WTC11 (cell line): ENCODE results near the gene ACRV1. TPM values are rescaled to one million over a fixed set of nuclear protein-coding genes. Genes with fewer than 3 reads are reported as not detected.

ENCODE experiments used
- ATAC-seq: fragments of 200-7000 bp; cut with Tn5 transposase; 2 replicates; pipeline ENCODE4 v1.10.0; 2021; ENCODE audit warnings: mild to moderate bottlenecking, moderate library complexity
- CTCF ChIA-PET: fragments of 300-600 bp; sonication (Branson Sonifier 250); formaldehyde crosslinking; loops from one replicate; lab custom pipeline; 2021; ENCODE audit warnings: antibody characterized with exemption; lab: Charles Lee
- POLR2A ChIA-PET: fragments of 350-600 bp; sonication (Branson Sonifier 250); formaldehyde crosslinking; loops from one replicate; lab custom pipeline; 2021; ENCODE audit warnings: antibody characterized with exemption; lab: Charles Lee
- DNase-seq: peaks from one replicate; pipeline ENCODE4 v3.0.0; 2021; ENCODE audit warnings: low spot score
- H3K27ac Mint-ChIP-seq: 2 replicates; pipeline ENCODE4 v1.8.0; 2021; ENCODE audit warnings: mixed read lengths
- H3K27me3 Mint-ChIP-seq: 2 replicates; pipeline ENCODE4 v1.8.0; 2021; ENCODE audit warnings: low read depth, mild to moderate bottlenecking, moderate library complexity, mixed read lengths
- H3K36me3 Mint-ChIP-seq: 2 replicates; pipeline ENCODE4 v1.8.0; 2021; ENCODE audit warnings: mixed read lengths
- H3K4me1 Mint-ChIP-seq: 2 replicates; pipeline ENCODE4 v1.8.0; 2022; ENCODE audit warnings: mixed read lengths
- H3K4me3 Mint-ChIP-seq: 2 replicates; pipeline ENCODE4 v1.8.0; 2021; ENCODE audit warnings: mild to moderate bottlenecking, moderate library complexity, mixed read lengths
- H3K9me3 Mint-ChIP-seq: 2 replicates; pipeline ENCODE4 v1.8.0; 2021; ENCODE audit warnings: mixed read lengths
- ATF6 ChIP-seq: sonication (generic); formaldehyde crosslinking; IDR thresholded peaks from 2 replicates; pipeline ENCODE4 v1.8.1; 2023; ENCODE audit warnings: mild to moderate bottlenecking, missing genetic modification reagents
- CREM ChIP-seq: sonication (generic); formaldehyde crosslinking; IDR thresholded peaks from 2 replicates; pipeline ENCODE4 v1.8.1; 2022; ENCODE audit warnings: mild to moderate bottlenecking, missing genetic modification reagents, moderate library complexity
- ESRRA ChIP-seq: sonication (generic); formaldehyde crosslinking; IDR thresholded peaks from 2 replicates; pipeline ENCODE4 v1.8.1; 2022; ENCODE audit warnings: mild to moderate bottlenecking, missing genetic modification reagents, borderline replicate concordance
- MAX ChIP-seq: sonication (generic); formaldehyde crosslinking; IDR thresholded peaks from 2 replicates; pipeline ENCODE4 v1.8.0; 2022; ENCODE audit warnings: mild to moderate bottlenecking, missing genetic modification reagents
- PRDM15 ChIP-seq: sonication (generic); formaldehyde crosslinking; IDR thresholded peaks from 2 replicates; pipeline ENCODE4 v1.8.0; 2022; ENCODE audit warnings: missing genetic modification reagents
- PRRX2 ChIP-seq: fragments of 250-450 bp; sonication (Bioruptor Pico); IDR thresholded peaks from 2 replicates; pipeline ENCODE4 v1.8.0; 2021; ENCODE audit warnings: mild to moderate bottlenecking
- USF1 ChIP-seq: sonication (generic); formaldehyde crosslinking; IDR thresholded peaks from 2 replicates; pipeline ENCODE4 v1.8.0; 2022; ENCODE audit warnings: mild to moderate bottlenecking, missing genetic modification reagents
- ZNF232 ChIP-seq: sonication (generic); formaldehyde crosslinking; IDR thresholded peaks from 2 replicates; pipeline ENCODE4 v1.8.0; 2022; ENCODE audit warnings: mild to moderate bottlenecking, missing genetic modification reagents
- ZNF317 ChIP-seq: sonication (generic); formaldehyde crosslinking; IDR thresholded peaks from 2 replicates; pipeline ENCODE4 v1.8.1; 2023; ENCODE audit warnings: low read depth, mild to moderate bottlenecking, moderate library complexity, missing genetic modification reagents, borderline replicate concordance
- total RNA-seq: library from RNA; stranded (reverse); gene quantifications from 3 replicates; pipeline ENCODE4 v1.2.3, GENCODE V29; 2021
- TF ChIP-seq, protein P1 (sequence below): sonication (generic); formaldehyde crosslinking; IDR thresholded peaks from 2 replicates; pipeline ENCODE4 v1.8.0; 2023; ENCODE audit warnings: missing genetic modification reagents, mild to moderate bottlenecking, borderline replicate concordance

Gene ACRV1
- total RNA-seq, 1 experiment from 2014 or later: not detected

DNA sequence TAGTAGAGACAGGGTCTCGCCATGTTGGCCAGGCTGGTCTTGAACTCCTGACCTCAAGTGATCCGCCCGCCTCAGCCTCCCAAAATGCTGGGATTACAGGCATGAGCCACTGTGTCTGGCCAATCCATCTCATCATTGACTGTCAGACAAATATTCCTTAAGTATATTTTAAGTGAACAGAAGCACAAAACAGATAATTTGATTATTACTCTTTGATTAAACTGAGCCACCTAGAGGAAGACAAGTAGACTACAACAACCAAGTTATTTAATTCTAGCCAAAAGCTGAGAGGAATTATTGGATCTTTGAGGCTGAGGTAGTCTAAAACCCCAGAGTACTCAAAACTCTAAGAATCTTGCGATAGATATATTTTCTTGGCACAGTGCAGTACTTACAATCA is 1.2 kb downstream of the ACRV1 start (continued):
- no peak for TF ChIP-seq ESRRA (CRISPR knock-in tag)

- Mint-ChIP-seq H3K4me3 (no peak overlapping the region), H3K27me3 (no peaks in the 10 kb centered on the region), H3K36me3 (peaks cover 28% of the 10 kb centered on the region), H3K4me1 (peaks cover under 1% of the 10 kb centered on the region), H3K9me3 (no peaks in the 10 kb centered on the region), H3K27ac (no peak overlapping the region)
- CTCF ChIA-PET: no interaction called here
- TF ChIP-seq ZNF317 (CRISPR knock-in tag): no peak
- no peak for TF ChIP-seq PRRX2 (CRISPR knock-in tag)
- no peak for TF ChIP-seq USF1 (CRISPR knock-in tag)
- DNase-seq: no peak
- POLR2A ChIA-PET: no interaction called here
- ATAC-seq: no peak
Observed at GRCh38 chr11:125675196-125675595, 5.5 kb downstream of the ACRV1 start.

GRCh38 chr11:125674210-125674609 is 6.4 kb downstream of the ACRV1 start:
- peaks cover 32% of the 10 kb centered on the region for H3K36me3 Mint-ChIP-seq
- no peaks in the 10 kb centered on the region for H3K4me1 Mint-ChIP-seq
- TF ChIP-seq ATF6 (CRISPR knock-in tag): no peak
- TF ChIP-seq MAX (CRISPR knock-in tag): no peak
- TF ChIP-seq CREM: no peak
- TF ChIP-seq ZNF232 (CRISPR knock-in tag): no peak
- TF ChIP-seq, protein P1, sequence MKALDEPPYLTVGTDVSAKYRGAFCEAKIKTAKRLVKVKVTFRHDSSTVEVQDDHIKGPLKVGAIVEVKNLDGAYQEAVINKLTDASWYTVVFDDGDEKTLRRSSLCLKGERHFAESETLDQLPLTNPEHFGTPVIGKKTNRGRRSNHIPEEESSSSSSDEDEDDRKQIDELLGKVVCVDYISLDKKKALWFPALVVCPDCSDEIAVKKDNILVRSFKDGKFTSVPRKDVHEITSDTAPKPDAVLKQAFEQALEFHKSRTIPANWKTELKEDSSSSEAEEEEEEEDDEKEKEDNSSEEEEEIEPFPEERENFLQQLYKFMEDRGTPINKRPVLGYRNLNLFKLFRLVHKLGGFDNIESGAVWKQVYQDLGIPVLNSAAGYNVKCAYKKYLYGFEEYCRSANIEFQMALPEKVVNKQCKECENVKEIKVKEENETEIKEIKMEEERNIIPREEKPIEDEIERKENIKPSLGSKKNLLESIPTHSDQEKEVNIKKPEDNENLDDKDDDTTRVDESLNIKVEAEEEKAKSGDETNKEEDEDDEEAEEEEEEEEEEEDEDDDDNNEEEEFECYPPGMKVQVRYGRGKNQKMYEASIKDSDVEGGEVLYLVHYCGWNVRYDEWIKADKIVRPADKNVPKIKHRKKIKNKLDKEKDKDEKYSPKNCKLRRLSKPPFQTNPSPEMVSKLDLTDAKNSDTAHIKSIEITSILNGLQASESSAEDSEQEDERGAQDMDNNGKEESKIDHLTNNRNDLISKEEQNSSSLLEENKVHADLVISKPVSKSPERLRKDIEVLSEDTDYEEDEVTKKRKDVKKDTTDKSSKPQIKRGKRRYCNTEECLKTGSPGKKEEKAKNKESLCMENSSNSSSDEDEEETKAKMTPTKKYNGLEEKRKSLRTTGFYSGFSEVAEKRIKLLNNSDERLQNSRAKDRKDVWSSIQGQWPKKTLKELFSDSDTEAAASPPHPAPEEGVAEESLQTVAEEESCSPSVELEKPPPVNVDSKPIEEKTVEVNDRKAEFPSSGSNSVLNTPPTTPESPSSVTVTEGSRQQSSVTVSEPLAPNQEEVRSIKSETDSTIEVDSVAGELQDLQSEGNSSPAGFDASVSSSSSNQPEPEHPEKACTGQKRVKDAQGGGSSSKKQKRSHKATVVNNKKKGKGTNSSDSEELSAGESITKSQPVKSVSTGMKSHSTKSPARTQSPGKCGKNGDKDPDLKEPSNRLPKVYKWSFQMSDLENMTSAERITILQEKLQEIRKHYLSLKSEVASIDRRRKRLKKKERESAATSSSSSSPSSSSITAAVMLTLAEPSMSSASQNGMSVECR (CRISPR knock-in tag): no peak
- TF ChIP-seq PRDM15: no peak
- H3K4me3 Mint-ChIP-seq: no peak overlapping the region
- POLR2A ChIA-PET: no interaction called here
- H3K27me3 Mint-ChIP-seq: no peaks in the 10 kb centered on the region
- CTCF ChIA-PET: no interaction called here
- no peaks in the 10 kb centered on the region for H3K9me3 Mint-ChIP-seq
- DNase-seq (no peak), ATAC-seq (no peak)
- H3K27ac Mint-ChIP-seq: no peak overlapping the region
